Lung (tissue), 12 donors: ENCODE data around the gene KDM4C. TPM values are rescaled to one million over a fixed set of nuclear protein-coding genes. Genes with fewer than 3 reads are reported as not detected.

Source experiments
- ATAC-seq: fragments of 200-7000 bp; cut with Tn5 transposase; one replicate; pipeline ENCODE4 v1.9.1; 2020; ENCODE audit warnings: moderate number of reproducible peaks; ENCODE audit not compliant: insufficient read depth, low FRiP score
- DNase-seq, 3 donors: peaks; one replicate each; pipeline ENCODE4 v3.0.0-alpha.2; 2013 to 2017
- H3K27ac ChIP-seq, 2 donors: one replicate each; pipeline ENCODE4 v1.5.1; 2013; ENCODE audit warnings: mild to moderate bottlenecking in 2 of 2, moderate library complexity in 2 of 2, control low read depth in 1 of 2, inconsistent platforms in 1 of 2, low read depth in 1 of 2, low read length in 1 of 2
- H3K27me3 ChIP-seq, 3 donors: one replicate each; pipeline ENCODE4 v1.5.1; 2013; ENCODE audit warnings: low read length in 2 of 3; ENCODE audit not compliant: control insufficient read depth in 3 of 3, insufficient read depth in 3 of 3
- H3K36me3 ChIP-seq, 4 donors: one replicate each; pipeline ENCODE4 v1.5.1; 2013; ENCODE audit warnings: low read length in 4 of 4, mild to moderate bottlenecking in 1 of 4, moderate library complexity in 1 of 4; ENCODE audit not compliant: control insufficient read depth in 4 of 4, insufficient read depth in 4 of 4
- H3K4me1 ChIP-seq, 5 donors: one replicate each; pipeline ENCODE4 v1.5.1; 2013; ENCODE audit warnings: low read length in 5 of 5, mild to moderate bottlenecking in 2 of 5, moderate library complexity in 1 of 5; ENCODE audit not compliant: control insufficient read depth in 5 of 5, insufficient read depth in 5 of 5
- H3K4me3 ChIP-seq: one replicate; pipeline ENCODE4 v1.5.1; 2013; ENCODE audit warnings: mild to moderate bottlenecking, control low read depth, moderate library complexity
- H3K9ac ChIP-seq, 2 donors: one replicate each; pipeline ENCODE4 v1.5.1; 2013; ENCODE audit warnings: low read length in 2 of 2, control low read depth in 1 of 2; ENCODE audit not compliant: insufficient read depth in 1 of 2
- H3K9me3 ChIP-seq, 4 donors: one replicate each; pipeline ENCODE4 v1.5.1; 2013; ENCODE audit warnings: low read length in 3 of 4, mild to moderate bottlenecking in 1 of 4, moderate library complexity in 1 of 4; ENCODE audit not compliant: control insufficient read depth in 4 of 4, insufficient read depth in 3 of 4
- CTCF ChIP-seq: IDR thresholded peaks from 2 replicates; pipeline ENCODE4 v1.5.1; 2012; ENCODE audit warnings: mild to moderate bottlenecking; ENCODE audit errors: control extremely low read depth, extremely low read depth
- WGBS, 2 donors: extraction: QIAGEN DNeasy Blood & Tissue Kit; methylation state at CpG; one replicate each; pipeline ENCODE4 v1.1.7; 2013; 5-methylcytosine and 5-hydroxymethylcytosine counted together
- polyA plus RNA-seq, 2 donors: library from polyadenylated mRNA; stranded (reverse); fragments of 200-250 nt; gene quantifications; one replicate each; pipeline ENCODE4 v1.2.1, GENCODE V29; 2013
- total RNA-seq, 2 donors: library from RNA; depleted of rRNA in 1 of 2; stranded (reverse); fragments of >200 nt in 1 of 2; gene quantifications; one replicate each; pipeline ENCODE4 v1.2.1, GENCODE V29; 2014 to 2021
- donor health status: control.
- donor health status: control.
- donor health status: Bipolar disorder and iron deficiency.
- donor health status: healthy.
- donor health status: DM: yes; HTN: yes; CAD: no.

Gene KDM4C
- total and polyA plus RNA-seq, 4 donors: 7.1 to 78.5 (median 25.0) TPM

DNA sequence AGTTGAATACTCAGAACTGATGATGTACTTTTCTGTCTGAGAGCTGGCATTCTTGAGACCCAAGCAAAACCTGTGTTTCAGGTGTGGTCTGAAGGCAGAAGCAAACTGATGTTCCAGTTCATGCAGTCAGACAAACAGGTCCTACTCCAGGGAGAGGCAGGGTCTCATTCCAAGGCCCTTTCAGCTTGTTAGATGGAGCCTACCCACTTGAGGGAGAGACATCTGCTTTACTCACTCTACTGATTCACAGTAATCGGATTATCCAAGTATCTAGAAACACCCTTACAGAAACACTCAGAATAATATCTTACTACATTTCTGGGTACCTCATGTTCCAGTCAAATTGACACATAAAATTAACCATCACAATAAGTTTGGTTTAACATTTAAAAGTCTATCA, 207.8 kb downstream of the KDM4C start:
- Histone ChIP-seq H3K9me3 (no peaks in the 10 kb centered on the region), H3K9ac (no peak overlapping the region), H3K4me1 (peaks cover 0 to 4% (median 0%) of the 10 kb centered on the region in 5 donors), H3K36me3 (peaks cover 0 to 3% (median 0%) of the 10 kb centered on the region in 4 donors), H3K27ac (no peak overlapping the region), H3K4me3 (no peak overlapping the region), H3K27me3 (peaks cover 0 to 2% (median 0%) of the 10 kb centered on the region in 3 donors)
- ATAC-seq (no peak), DNase-seq (no peak)
- WGBS, 2 donors: 95 to 100% methylated on average over 1 of the region's 1 CpG
- no peak for TF ChIP-seq CTCF

- ATAC-seq (no peak), DNase-seq (no peak)
- WGBS, 2 donors: 30 to 56% methylated on average over 3 of the region's 3 CpGs
Observed at GRCh38 chr9:6968271-6968670, 210.5 kb downstream of the KDM4C start.

DNA sequence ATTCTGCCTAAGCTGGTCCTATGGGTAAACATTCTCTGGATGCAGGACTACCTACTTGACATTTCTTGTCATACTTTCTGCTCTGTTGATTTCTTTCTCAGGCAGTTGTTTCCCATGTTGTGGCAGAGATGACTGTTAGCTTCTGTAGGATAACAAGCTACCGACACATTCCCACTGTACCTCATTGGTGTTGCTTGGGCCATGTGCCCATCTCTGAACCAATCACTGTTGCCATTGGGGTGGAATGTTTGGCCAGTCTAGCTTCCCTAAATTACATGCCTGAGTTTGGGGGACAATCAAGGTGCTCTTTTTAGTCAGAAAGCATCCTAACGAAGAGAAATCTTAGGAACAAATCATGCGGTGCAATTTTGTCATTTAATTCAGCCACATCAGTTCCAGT, 212.0 kb downstream of the KDM4C start:
- H3K27ac ChIP-seq: no peak overlapping the region
- no peaks in the 10 kb centered on the region for H3K27me3 ChIP-seq
- no peak for TF ChIP-seq CTCF
- ATAC-seq (no peak), DNase-seq (no peak)
- H3K4me3 ChIP-seq: no peak overlapping the region
- H3K9me3 ChIP-seq: no peaks in the 10 kb centered on the region
- no peak overlapping the region for H3K9ac ChIP-seq
- WGBS, 2 donors: 95 to 96% methylated on average over 3 of the region's 3 CpGs
- no peaks in the 10 kb centered on the region for H3K36me3 ChIP-seq
- peaks cover 0 to 4% (median 2%) of the 10 kb centered on the region in 5 donors for H3K4me1 ChIP-seq

More at GRCh38 chr9:6968271-6968670, 210.5 kb downstream of the KDM4C start:
- Histone ChIP-seq H3K9ac (no peak overlapping the region), H3K27me3 (no peaks in the 10 kb centered on the region), H3K27ac (no peak overlapping the region), H3K4me3 (no peak overlapping the region), H3K9me3 (no peaks in the 10 kb centered on the region), H3K4me1 (peaks cover 0 to 4% (median 2%) of the 10 kb centered on the region in 5 donors), H3K36me3 (no peaks in the 10 kb centered on the region)
- no peak for TF ChIP-seq CTCF

- H3K36me3 ChIP-seq: peaks cover 0 to 2% (median 0%) of the 10 kb centered on the region in 4 donors
- H3K9ac ChIP-seq: no peak overlapping the region
- H3K4me1 ChIP-seq: peaks cover 0 to 4% (median 2%) of the 10 kb centered on the region in 5 donors
- ATAC-seq (no peak), DNase-seq (no peak)
- 79 to 91% methylated on average over 2 of the region's 2 CpGs for WGBS, 2 donors
- H3K4me3 ChIP-seq: no peak overlapping the region
- H3K27ac ChIP-seq: no peak overlapping the region
- no peak for TF ChIP-seq CTCF
- H3K9me3 ChIP-seq: no peaks in the 10 kb centered on the region
- H3K27me3 ChIP-seq: no peaks in the 10 kb centered on the region
Observed at GRCh38 chr9:6973089-6973488, 215.3 kb downstream of the KDM4C start.
